Fibroblast of skin of abdomen (primary cell): ENCODE data around the gene BCL7C.
"Not testable (repeated sequence)": the region's sequence is repeated elsewhere in the genome, so short reads cannot be mapped to it uniquely, and the experiment has no call there.

Experiments
- DNase-seq: peaks from one replicate; pipeline ENCODE4 v3.0.0-alpha.2; 2013

Gene BCL7C

GRCh38 chr16:30894540-30895368 lies 877 bp upstream of the BCL7C start:
- no peak for DNase-seq

GRCh38 chr16:30893417-30893743 lies 497 bp downstream of the BCL7C start:
- no peak for DNase-seq

- no peak for DNase-seq
Measured at GRCh38 chr16:30892670-30893416, 1.0 kb downstream of the BCL7C start.

GRCh38 chr16:30891043-30891823 lies 2.6 kb downstream of the BCL7C start:
- DNase-seq: not testable (repeated sequence)

- no peak for DNase-seq
Measured at GRCh38 chr16:30889721-30890120, 4.2 kb downstream of the BCL7C start.

GRCh38 chr16:30888856-30889499 lies 4.9 kb downstream of the BCL7C start:
- DNase-seq: no peak

- no peak for DNase-seq
Measured at GRCh38 chr16:30887927-30888326, 6.0 kb downstream of the BCL7C start.

- DNase-seq: no peak
Measured at GRCh38 chr16:30886145-30886544, 7.7 kb downstream of the BCL7C start.

- no peak for DNase-seq
Measured at GRCh38 chr16:30885196-30885595, 8.7 kb downstream of the BCL7C start.

GRCh38 chr16:30884760-30885159 lies 9.1 kb downstream of the BCL7C start:
- no peak for DNase-seq

- no peak for DNase-seq
Measured at GRCh38 chr16:30882429-30883310, 11.2 kb downstream of the BCL7C start.

- DNase-seq: no peak
Measured at GRCh38 chr16:30876867-30877266, 17.0 kb downstream of the BCL7C start.

- no peak for DNase-seq
Measured at GRCh38 chr16:30875871-30876801, 17.7 kb downstream of the BCL7C start.

- DNase-seq: peak; percentile 89
Measured at GRCh38 chr16:30874821-30875717, 18.8 kb downstream of the BCL7C start.

- DNase-seq: no peak
Measured at GRCh38 chr16:30874244-30874820, 19.5 kb downstream of the BCL7C start.

GRCh38 chr16:30870904-30871303 lies 23.0 kb downstream of the BCL7C start:
- DNase-seq: no peak

- DNase-seq: no peak
Measured at GRCh38 chr16:30867747-30868146, 26.1 kb downstream of the BCL7C start.

GRCh38 chr16:30866031-30866430 lies 27.8 kb downstream of the BCL7C start:
- DNase-seq: no peak

- DNase-seq: not testable (repeated sequence)
Measured at GRCh38 chr16:30863178-30863577, 30.7 kb downstream of the BCL7C start.
